ENCODE measurements around the gene COX7B2.
A peak's percentile ranks its signal among the peaks of the same experiment; 100 is the strongest.

The COX7B2 gene

DNA sequence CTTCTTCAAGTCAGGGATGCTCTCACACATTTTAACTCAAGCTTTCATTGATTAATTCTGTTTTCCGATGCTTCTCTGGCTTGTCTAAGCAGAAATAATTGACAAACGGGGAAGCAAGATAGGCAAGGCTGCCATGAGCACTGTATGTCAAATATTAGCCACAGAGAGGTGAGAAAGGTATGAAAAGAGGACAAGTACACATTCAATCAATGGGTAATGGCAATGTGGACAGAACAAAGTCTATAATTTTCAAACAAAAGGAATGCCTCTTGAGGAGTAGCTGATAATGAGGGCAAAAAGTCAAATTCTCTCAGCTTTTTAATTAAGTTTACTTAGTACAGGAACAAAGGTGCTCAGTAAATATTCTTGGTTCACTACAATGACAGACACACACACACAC, 19.6 kb downstream of the COX7B2 start:
- no peak for DNase-seq (ENCODE audit: low read depth in 2 of 2)

DNA sequence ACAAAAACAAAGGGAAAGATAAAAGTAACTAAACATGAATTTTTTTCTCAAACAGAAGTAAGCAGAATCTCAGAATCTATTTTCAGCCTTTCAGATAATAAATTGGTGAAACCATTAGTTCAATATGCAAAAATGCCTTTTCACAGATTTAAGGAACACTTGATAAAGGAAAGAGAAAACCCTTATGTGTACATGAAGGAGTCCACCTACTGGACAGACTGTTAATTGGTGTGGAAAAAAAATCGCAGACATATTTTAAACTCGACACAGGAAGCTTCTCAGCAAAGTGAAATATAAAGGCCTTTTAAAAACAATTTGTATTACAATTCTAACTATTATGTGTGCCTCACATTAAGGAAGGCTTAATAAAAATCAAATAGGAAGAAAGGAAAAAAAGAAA, 22.3 kb downstream of the COX7B2 start:
- no peak for DNase-seq (ENCODE audit: low read depth in 2 of 2)

DNA sequence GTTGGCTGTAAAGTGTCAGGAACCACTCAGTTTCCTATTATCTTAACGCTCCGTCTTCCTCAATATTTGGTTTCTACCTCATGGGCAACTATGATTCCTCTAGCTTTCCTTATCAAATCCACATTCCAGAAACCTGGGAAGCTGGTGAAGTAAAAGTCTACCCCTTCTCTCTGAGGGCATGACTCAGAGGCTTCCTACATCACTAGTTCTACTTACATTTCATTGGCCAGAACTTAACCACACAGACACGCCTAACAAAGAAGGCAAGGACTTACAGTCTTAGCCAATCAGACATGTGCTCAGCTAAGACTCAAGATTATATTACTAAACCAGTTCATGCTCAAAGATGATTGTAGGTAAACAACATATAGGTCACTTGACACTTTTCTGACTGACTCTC, 30.4 kb downstream of the COX7B2 start:
- no peak for DNase-seq (ENCODE audit: low read depth in 2 of 2)

DNA sequence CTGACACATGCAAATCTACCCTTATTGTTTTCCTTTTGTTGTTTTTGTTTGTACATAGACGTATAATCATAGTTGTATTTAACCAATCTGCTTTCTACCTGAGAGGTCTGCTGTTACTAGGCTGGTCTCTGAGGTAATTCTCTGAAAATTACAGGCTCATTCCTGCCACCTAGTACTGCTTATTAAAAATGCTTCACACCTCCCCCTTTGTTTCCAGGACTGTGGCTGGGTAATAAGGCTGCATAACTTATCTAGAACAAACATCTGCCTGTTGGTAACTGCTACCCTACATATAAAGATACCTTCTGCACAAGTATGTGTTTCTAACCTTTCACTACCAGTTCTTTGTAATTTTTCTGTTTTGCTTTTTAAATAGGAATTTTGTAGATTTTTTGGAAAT, 34.2 kb downstream of the COX7B2 start:
- DNase-seq (ENCODE audit: low read depth in 2 of 2) = no peak

DNA sequence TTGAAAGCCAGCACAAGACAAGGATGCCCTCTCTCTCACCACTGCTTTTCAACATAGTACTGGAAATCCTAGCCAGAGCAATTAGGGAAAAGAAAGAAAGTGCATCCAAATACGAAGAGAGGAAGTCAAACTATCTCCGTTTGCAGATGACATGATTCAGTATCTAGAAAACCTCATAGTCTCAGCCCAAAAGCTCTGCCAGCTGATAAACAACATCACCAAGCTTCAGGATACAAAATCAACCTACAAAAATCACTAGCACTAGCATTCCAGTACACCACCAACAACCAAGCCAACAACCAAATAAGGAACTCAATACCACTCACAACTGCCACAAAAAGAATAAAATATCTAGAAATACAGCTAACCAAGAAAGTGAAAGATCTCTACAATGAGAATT, 38.6 kb downstream of the COX7B2 start:
- no peak for DNase-seq (ENCODE audit: low read depth in 2 of 2)

DNA sequence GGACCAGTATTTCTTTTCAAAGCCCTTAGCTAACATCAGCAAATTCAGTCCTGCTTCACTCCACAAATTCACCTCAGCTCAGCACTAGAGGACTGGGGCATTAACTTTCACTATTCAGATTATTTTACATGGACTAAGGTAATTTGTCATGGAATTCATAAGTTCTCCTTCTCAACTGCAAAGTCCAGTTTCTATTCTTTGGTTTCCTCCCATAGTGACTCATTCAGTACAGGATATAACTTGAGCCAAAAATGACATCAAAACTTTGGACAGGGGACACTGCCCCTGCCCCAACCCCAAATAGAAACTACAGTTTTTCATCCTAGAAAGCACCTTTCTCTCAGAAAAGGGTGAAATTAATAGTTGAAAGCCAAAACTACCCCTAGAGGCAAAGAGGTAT, 52.7 kb downstream of the COX7B2 start:
- no peak for DNase-seq (ENCODE audit: low read depth in 2 of 2)

DNA sequence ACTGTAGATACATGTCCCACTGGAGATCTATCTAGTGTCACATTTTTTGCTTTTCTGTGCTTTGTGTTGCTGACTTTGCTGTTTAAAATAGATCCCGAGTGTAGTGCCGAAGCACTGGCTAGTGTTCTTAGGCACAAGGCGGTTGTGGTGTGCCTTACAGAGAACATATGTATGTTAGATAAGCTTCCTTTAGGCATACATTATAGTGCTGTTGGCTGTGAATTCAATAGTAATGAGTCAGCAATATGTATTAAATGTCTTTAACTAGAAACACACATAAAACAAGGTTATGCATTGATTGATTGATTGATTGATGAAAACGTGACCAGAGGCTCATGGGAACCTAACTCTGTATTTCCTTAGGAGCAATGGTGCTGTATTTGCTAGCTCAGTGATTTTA, 56.2 kb downstream of the COX7B2 start:
- no peak for DNase-seq (ENCODE audit: low read depth in 2 of 2)

DNA sequence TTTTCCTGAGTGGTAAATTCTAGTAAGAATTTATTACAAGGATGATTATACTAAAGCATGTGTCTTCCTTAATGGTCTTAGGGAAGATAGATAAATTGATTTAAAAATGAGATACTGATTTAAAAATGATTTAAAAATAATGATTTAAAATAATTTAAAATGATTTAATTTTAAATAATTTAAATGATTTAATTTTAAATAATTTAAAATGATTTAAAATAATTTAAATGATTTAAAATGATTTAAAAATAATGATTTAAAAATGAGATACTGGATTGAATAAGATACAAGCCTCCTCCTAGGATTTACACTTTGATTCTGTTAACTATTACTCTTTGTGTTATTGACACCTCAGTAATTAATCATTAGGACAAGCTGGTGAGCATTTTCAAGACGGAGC, 59.0 kb downstream of the COX7B2 start:
- DNase-seq (ENCODE audit: low read depth in 2 of 2) = no peak

DNA sequence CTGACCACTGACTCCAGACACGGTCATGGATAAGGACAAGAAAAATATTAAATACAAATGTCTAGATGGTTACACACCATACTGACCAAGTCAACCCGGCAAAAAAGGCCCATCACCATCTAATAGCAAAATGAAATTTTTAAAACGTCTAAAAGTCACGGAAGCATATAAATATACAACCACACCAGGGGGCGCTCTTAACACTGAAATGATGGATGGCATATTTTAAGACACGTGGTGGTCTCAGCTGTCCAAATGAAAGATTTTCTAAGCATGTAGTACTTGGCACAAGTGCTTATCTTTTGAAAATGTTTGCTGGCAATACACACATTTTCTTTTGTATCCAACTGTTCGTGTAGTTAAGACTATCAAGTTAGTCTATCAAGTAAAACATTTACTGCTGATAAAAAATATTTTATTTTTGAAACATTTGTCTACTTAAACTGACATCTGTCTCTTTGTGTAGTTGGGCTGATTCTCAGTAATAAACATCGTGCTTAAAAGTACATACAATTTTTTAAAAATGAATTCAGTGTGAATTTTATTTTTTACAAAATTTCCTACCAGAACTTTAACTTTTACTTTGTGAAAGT, 64.6 kb downstream of the COX7B2 start:
- peak in 1 of 2 donors; percentile 2 for DNase-seq (ENCODE audit: low read depth in 2 of 2)

DNA sequence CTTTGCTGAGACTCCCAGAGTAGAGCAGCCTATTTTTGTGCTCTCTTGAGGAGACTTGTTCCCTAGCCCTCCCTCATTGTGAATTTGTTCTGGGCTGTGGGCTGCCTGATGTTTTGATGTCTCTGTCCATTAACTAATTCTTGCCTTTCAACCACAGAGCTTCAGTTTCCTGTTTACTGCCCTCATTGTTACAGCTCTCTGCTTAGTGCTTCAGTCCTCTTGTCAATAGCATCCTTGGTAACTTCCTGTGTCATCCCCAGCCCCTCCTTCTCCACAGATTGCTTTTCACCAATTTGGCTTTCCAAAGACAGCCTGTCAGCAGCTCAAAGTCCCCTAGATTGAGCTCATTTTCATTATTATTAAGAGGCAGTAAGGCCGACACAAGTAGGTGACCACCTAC, 69.9 kb downstream of the COX7B2 start:
- no peak for DNase-seq (ENCODE audit: low read depth in 2 of 2)

DNA sequence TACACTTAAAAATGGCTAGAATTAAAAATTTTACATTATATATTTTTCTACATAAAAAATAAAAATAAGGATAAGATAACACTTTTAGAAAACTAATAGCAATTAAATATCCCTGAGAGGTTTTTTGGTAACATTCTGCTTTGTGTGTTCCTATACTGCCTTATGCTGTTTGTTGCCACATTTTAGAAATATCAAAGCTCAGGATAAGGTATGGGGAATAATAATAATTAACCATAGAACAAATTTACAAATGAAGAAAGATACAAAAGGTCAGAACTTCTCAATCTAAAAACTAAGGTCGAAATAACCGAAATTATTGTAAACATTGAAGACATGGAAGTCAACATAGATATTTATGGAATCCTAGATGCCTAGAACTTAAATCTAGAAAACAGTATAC, 71.4 kb downstream of the COX7B2 start:
- DNase-seq (ENCODE audit: low read depth in 2 of 2) = no peak

DNA sequence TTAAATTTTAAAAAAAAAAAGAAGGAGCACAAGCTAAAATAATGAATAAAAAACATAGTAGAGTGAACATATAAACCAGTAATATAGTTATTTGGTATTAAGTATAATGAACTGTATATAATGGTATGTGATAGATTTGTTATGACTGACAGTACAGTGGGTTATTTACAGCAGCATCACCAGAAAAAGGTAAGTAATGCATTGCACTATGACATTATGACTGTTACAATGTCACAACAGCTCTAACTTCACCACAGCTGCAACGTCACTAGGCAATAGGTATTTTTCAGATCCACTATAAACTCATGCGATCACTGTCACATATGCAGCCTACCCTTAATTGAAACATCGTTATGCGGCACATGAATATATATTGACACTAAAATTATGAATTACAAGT, 72.5 kb downstream of the COX7B2 start:
- no peak for DNase-seq (ENCODE audit: low read depth in 2 of 2)

DNA sequence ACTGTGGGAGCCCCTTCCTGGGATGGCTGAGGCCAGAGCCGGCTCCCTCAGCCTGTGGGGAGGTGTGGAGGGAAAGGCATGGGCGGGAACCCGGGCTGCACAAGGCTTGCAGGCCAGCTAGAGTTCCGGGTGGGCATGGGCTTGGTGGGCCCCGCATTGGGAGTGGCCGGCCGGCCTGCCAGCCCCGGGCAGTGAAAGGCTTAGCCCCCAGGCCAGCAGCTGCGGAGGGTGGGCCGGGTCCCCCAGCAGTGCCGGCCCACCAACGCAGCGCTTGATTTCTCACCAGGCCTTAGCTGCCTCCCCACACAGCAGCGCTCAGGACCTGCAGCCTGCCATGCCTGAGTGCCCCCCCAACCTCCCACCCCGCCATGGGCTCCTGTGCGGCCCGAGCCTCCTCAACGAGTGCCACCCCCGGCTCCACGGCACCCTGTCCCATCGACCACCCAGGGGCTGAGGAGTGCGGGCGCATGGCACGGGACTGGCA, 78.0 kb downstream of the COX7B2 start:
- DNase-seq (ENCODE audit: low read depth in 2 of 2) = no peak

DNA sequence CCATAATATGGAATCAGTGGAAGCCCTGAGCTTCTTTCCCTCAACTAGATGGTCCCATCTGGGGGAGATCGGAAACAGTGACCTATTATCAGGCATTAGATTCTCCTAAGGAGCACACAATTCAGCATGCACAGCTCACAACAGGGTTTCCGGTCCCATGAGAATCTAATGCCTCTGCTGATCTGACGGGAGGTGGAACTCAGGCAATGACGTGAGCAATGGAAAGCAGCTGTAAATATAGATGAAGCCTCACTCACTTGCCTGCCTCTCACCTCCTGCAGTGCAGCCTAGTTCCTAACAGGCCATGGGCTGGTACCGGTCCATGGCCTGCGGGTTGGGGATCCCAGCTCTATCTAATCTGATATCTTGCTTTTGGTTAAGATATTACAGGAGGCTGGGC, 88.9 kb downstream of the COX7B2 start:
- DNase-seq (ENCODE audit: low read depth in 2 of 2) = no peak

DNA sequence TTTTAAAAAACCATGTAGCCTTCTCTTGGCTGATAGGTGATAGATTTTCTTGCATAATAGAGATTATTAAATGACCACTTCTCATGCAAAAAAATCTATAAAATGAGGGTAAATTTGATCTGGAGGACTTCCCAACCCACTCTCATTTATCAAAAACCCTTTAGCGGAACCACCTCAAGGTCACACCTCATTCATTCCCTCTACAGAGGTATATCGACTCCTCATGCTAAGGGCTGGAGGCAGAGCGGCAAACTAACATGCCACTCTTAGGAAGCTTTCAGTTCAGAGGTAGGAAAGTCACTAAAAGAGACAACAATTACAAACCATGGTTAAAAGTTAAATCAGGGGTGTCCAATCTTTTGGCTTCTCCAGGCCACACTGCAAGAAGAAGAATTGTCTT, 90.0 kb downstream of the COX7B2 start:
- DNase-seq (ENCODE audit: low read depth in 2 of 2) = no peak

DNA sequence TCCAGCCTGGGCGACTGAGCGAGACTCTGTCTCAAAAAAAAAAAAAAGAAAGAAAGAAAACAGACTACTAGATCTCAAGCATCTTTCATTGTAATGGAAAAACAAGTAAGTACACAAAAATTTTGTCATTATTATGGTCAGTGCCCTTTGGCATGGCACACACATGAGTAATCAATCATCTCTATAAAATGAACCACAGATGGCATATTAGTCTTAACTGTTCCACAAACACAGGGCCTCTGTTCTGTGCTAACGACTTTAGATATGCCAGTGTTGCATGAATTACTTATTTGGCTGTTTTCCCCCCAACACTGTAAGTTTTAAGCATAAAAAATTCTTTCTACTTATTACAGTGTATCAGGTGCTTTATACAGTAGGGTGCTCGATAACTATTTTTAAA, 90.4 kb downstream of the COX7B2 start:
- DNase-seq (ENCODE audit: low read depth in 2 of 2) = no peak

DNA sequence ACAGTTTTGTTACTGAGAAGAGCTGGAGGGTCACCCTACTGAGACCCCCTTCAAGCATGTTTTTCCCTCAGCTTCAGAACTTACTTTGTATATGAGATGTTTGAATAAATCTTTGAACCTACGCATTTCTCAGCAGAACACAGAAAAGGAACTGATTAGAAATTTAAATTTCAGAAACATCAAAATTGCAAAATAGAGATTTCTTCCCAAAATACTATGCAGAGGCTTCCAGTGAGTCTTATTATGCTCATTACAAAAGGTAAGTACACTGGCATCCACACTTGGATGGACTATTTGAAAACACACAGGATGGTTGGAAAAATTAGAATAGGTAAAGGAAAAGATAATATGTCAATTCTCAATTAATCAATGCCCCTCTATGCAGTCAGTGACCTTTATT, 91.2 kb downstream of the COX7B2 start:
- DNase-seq (ENCODE audit: low read depth in 2 of 2) = no peak

DNA sequence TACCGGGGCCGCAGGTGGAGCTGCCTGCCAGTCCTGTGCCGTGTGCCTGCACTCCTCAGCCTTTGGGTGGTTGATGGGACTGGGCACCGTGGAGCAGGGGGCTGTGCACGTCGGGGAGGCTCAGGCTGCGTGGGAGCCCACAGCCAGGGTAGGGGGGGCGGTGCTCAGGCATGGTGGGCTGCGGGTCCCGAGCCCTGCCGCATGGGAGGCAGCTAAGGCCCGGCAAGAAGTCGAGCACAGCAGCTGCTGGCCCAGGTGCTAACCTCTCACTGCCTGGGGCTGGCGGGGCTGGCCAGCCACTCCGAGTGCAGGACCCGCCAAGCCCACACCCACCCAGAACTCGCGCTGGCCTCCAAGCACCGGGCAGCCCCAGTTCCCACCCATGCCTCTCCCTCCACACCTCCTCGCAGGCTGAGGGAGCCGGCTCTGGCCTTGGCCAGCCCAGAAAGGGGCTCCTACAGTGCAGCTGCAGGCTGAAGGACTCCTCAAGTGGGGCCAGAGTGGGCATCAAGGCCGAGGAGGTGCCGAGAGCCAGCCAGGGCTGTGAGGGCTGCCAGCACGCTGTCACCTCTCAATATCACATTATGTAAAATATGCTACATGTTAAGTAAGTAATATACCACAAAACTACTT, 104.1 kb downstream of the COX7B2 start:
- DNase-seq (ENCODE audit: low read depth in 2 of 2) = no peak

DNA sequence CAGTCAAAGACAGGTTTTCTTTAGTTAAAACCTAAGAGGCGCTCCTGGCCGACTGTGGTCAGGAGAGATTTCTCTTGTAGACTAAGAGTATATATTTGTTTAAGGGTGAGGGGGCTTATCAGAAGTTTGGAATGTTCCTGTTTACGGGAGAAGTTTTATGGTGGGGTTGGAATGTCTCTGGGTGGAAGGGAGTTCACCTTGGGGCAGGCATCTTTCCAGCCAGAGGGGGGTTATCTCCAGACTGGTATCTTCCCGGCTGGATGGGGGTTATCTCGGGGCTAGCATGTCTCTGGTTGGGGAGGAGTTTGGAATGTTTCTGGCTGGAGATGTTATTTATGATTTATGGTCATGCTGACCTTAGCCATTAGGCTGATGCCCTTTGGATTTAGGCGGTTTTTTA, 116.0 kb downstream of the COX7B2 start:
- DNase-seq (ENCODE audit: low read depth in 2 of 2) = no peak

DNA sequence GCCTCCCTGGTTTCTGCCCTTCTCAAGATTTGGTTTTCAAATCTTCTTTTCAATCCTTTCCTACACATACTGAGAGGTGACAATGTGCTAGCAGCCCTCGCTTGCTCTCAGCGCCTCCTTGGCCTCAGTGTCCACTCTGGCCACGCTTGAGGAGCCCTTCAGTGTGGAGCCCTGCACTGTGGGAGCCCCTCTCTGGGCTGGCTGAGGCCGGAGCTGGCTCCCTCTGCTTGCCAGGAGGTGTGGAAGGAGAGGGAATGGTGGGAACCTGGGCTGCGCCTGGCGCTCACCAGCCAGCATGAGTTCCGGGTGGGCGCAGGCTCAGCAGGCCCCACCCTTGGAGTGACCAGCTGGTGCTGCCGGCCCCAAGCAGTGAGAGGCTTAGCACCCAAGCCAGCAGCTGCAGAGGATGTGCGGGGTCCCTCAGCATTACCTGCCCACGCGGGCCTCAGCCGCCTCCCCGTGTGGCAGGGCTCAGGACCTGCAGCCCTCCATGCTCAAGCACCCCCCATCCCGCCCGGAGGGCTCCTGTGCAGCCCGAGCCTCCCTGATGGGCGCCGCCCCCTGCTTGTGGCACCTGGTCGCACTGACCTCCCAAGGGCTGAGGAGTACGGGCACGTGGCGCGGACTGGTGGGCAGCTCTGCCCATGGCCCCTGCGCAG, 127.5 kb downstream of the COX7B2 start:
- DNase-seq (ENCODE audit: low read depth in 2 of 2) = no peak

DNA sequence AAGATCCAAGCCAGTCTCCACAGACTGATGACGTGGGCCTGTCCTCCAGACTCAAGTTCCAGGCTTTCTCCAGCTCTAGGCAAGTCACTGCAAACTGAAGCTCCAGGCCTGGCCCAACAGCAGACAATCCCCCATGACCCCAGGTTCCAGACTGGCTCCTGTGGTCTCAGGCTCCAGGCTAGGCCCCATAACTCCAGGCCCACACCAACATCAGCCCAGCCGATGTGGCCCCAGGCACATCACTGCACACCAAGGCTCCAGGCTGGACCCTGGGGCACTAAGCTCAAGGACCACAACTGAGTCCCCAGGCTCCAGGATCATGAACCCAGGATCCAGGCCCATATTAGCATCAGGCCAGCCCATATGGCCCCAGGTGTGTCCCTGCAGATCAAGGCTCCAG, 143.6 kb downstream of the COX7B2 start:
- no peak for DNase-seq (ENCODE audit: low read depth in 2 of 2)

DNA sequence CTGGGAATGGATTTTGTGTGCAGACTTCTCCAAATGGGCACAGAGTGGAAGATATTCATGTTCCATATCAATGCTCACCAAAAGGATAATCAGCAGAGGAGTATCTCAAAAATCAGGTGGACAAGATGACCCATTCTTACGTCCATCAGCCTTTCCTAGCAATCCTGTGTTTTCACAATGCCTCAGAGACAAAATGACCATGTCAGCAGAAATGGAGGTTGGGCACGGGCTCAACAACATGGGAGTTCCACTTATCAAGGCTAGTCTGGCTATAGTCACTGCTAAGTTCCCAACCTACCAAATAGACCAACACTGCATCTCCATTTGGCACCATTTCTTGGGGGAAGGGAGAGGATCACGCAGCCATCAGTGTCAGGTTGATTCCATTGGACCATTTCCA, 179.0 kb downstream of the COX7B2 start:
- DNase-seq (ENCODE audit: low read depth in 2 of 2) = no peak

DNA sequence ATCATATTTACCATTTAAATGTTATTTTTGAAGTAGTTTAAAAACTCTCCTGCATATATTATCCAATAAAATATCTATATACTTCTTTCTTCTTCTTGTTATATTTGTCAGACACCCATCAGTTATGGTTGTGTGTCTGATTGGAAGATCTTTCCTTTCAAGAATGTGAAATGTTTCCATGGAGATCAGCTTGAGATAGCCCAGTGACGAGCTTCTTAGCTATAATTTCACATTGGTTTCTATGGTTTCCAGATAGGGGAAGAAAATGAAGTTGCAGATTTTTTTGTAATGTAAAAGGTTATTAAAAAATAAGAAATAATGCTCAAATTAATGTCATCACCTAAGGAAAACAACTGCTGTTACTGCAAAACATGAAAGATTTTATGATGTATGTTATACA, 189.0 kb downstream of the COX7B2 start:
- no peak for DNase-seq (ENCODE audit: low read depth in 2 of 2)

DNA sequence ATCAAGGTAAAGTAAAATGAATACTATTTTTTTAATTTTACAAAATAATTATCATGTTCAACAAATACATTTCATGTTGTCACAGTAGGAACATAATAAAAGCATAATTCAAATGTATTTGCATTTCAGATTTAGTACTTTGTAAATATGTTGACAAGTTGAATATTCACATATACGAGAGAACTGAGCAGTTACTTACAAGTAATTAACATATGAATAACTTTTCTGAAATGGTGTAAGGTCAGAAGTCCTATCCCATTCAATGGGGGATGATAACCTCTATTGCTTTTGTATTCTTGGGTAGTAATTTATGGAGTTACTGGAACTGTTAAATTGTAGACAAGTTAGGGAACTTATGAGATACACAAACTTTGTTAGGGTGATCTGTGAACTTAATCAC, 191.1 kb downstream of the COX7B2 start:
- no peak for DNase-seq (ENCODE audit: low read depth in 2 of 2)

Data from activated CD8-positive, alpha-beta memory T cell treated with anti-CD3 and anti-CD28 coated beads for 4 hours (primary cell).